Measurements from ENCODE around the gene POR.

The POR gene

GRCh38 chr7:75958802-75959543 lies 44.0 kb downstream of the POR start:
- ATAC-seq (ENCODE audit: low read depth) = no peak

GRCh38 chr7:75960372-75960771 lies 45.4 kb downstream of the POR start:
- Histone ChIP-seq H3K27me3 (ENCODE audit: insufficient read depth, poor library complexity, severe bottlenecking) (no peaks in the 10 kb centered on the region), H3K4me3 (ENCODE audit: severe bottlenecking) (no peak overlapping the region), H3K9me3 (ENCODE audit: severe bottlenecking) (no peaks in the 10 kb centered on the region), H3K36me3 (ENCODE audit: low read depth) (peaks cover 18% of the 10 kb centered on the region; the same call in 1 of the 2 replicates), H3K27ac (ENCODE audit: poor library complexity, severe bottlenecking) (no peak overlapping the region), H3K4me1 (ENCODE audit: insufficient read depth, poor library complexity, severe bottlenecking) (no peaks in the 10 kb centered on the region)
- TF ChIP-seq CTCF (IDR thresholded peaks at IDR 0.05; ENCODE audit: poor library complexity, severe bottlenecking) = no peak
- ATAC-seq (ENCODE audit: low read depth) (no peak), DNase-seq (ENCODE audit: low spot score) (no peak)

More at GRCh38 chr7:75958802-75959543, 44.0 kb downstream of the POR start:
- peaks cover 18% of the 10 kb centered on the region; the same call in 1 of the 2 replicates for H3K36me3 ChIP-seq (ENCODE audit: low read depth)
- no peaks in the 10 kb centered on the region for H3K9me3 ChIP-seq (ENCODE audit: severe bottlenecking)
- H3K4me1 ChIP-seq (ENCODE audit: insufficient read depth, poor library complexity, severe bottlenecking) = no peaks in the 10 kb centered on the region
- TF ChIP-seq CTCF (IDR thresholded peaks at IDR 0.05; ENCODE audit: poor library complexity, severe bottlenecking) = no peak
- no peaks in the 10 kb centered on the region for H3K27me3 ChIP-seq (ENCODE audit: insufficient read depth, poor library complexity, severe bottlenecking)
- no peak overlapping the region for H3K4me3 ChIP-seq (ENCODE audit: severe bottlenecking)
- H3K27ac ChIP-seq (ENCODE audit: poor library complexity, severe bottlenecking) = no peak overlapping the region
- DNase-seq (ENCODE audit: low spot score) = no peak

- Histone ChIP-seq H3K36me3 (ENCODE audit: low read depth) (peaks cover 10% of the 10 kb centered on the region; the same call in 1 of the 2 replicates), H3K4me1 (ENCODE audit: insufficient read depth, poor library complexity, severe bottlenecking) (no peaks in the 10 kb centered on the region), H3K27ac (ENCODE audit: poor library complexity, severe bottlenecking) (no peak overlapping the region), H3K9me3 (ENCODE audit: severe bottlenecking) (no peaks in the 10 kb centered on the region), H3K27me3 (ENCODE audit: insufficient read depth, poor library complexity, severe bottlenecking) (no peaks in the 10 kb centered on the region), H3K4me3 (ENCODE audit: severe bottlenecking) (no peak overlapping the region)
- ATAC-seq (ENCODE audit: low read depth) = no peak
- TF ChIP-seq CTCF (IDR thresholded peaks at IDR 0.05; ENCODE audit: poor library complexity, severe bottlenecking) = no peak
- no peak for DNase-seq (ENCODE audit: low spot score)
These were observed 46.3 kb downstream of the POR start for GRCh38 chr7:75961218-75961617.

- peaks cover 5% of the 10 kb centered on the region; the same call in 1 of the 2 replicates for H3K36me3 ChIP-seq (ENCODE audit: low read depth)
These were observed 47.8 kb downstream of the POR start for GRCh38 chr7:75962607-75963380.

More at GRCh38 chr7:75962607-75963380, 47.8 kb downstream of the POR start:
- Histone ChIP-seq H3K27ac (ENCODE audit: poor library complexity, severe bottlenecking) (no peak overlapping the region), H3K4me1 (ENCODE audit: insufficient read depth, poor library complexity, severe bottlenecking) (no peaks in the 10 kb centered on the region), H3K4me3 (ENCODE audit: severe bottlenecking) (no peak overlapping the region), H3K9me3 (ENCODE audit: severe bottlenecking) (no peaks in the 10 kb centered on the region), H3K27me3 (ENCODE audit: insufficient read depth, poor library complexity, severe bottlenecking) (no peaks in the 10 kb centered on the region)
- TF ChIP-seq CTCF (IDR thresholded peaks at IDR 0.05; ENCODE audit: poor library complexity, severe bottlenecking) = no peak
- no peak for DNase-seq (ENCODE audit: low spot score)
- no peak for ATAC-seq (ENCODE audit: low read depth)

Data from RWPE2 (cell line).